ENCODE results near the gene ABHD16B. TPM values are rescaled to one million over a fixed set of nuclear protein-coding genes. Genes with fewer than 3 reads are reported as not detected.
A peak's percentile ranks its signal among the peaks of the same experiment; 100 is the strongest.
"Not testable (repeated sequence)": the region's sequence is repeated elsewhere in the genome, so short reads cannot be mapped to it uniquely, and the experiment has no call there.

ABHD16B gene
- total and polyA plus RNA-seq, 2 donors (not counting 1 experiment from before 2014, with no cell fraction given), result not detected

DNA sequence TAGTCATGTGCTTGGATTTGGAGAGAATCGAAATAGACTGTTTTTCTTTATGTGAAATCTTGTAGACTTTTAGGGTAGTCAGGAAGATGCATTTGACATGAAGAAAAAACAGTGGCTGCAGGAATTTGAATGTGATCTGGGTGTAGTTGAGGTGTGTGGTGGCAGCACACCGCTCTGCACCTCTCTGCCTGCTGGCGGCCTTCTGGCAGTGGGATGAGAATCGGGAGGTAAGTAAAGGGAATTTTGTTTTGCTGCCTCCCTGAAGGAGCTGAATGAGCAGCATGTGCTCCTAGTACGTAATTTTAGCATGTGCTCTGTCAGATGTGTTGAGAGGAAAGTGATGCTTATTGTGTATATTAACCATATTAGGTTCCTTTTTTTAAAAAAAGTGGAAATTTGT is 7.0 kb downstream of the ABHD16B start:
- Histone ChIP-seq H3K27me3 (replicated peaks in 1 of 4; ENCODE audit: control extremely low read depth in 1 of 4, control insufficient read depth in 3 of 4, insufficient read depth in 4 of 4, low read length in 3 of 4) (no peaks in the 10 kb centered on the region), H3K36me3 (replicated peaks in 1 of 2; ENCODE audit: control extremely low read depth in 1 of 2, control insufficient read depth in 1 of 2, extremely low read depth in 1 of 2, insufficient read depth in 2 of 2, low read length in 1 of 2) (peaks cover 1 to 32% of the 10 kb centered on the region in 2 experiments), H2AFZ (ENCODE audit: insufficient read depth, low read depth, low read length, poor library complexity, severe bottlenecking) (no peak overlapping the region), H3K9me3 (ENCODE audit: control extremely low read depth in 1 of 3, control insufficient read depth in 2 of 3, insufficient read depth in 1 of 3, low read length in 2 of 3) (no peaks in the 10 kb centered on the region), H3K79me2 (ENCODE audit: control insufficient read depth, insufficient read depth, low read length) (peaks cover 62% of the 10 kb centered on the region), H3K4me3 (ENCODE audit: control extremely low read depth in 1 of 5, extremely low read depth in 1 of 5, insufficient read depth in 1 of 5, low read depth in 2 of 5, low read length in 4 of 5) (no peak overlapping the region), H3K4me2 (replicated peaks; ENCODE audit: low read depth, low read length, poor library complexity, severe bottlenecking) (no peak overlapping the region), H4K20me1 (ENCODE audit: control insufficient read depth, insufficient read depth, low read length, poor library complexity, severe bottlenecking) (peaks cover 23% of the 10 kb centered on the region), H3K9ac (ENCODE audit: low read length) (no peak overlapping the region), H3K4me1 (ENCODE audit: control insufficient read depth in 2 of 2, insufficient read depth in 2 of 2, low read length in 2 of 2) (peaks cover 15 to 16% of the 10 kb centered on the region in 2 donors), H3K27ac (ENCODE audit: low read length in 2 of 2) (no peak overlapping the region)
- Mint-ChIP-seq H3K9me3 (ENCODE audit: insufficient read depth) (no peaks in the 10 kb centered on the region), H3K4me3 (peak overlapping the region; percentile 34), H3K4me1 (peaks cover 20% of the 10 kb centered on the region), H3K27me3 (no peaks in the 10 kb centered on the region), H3K27ac (no peak overlapping the region)
- no peak for ATAC-seq (ENCODE audit: low read depth)
- ChIA-PET CTCF (no interaction called here), POLR2A (no interaction called here)
- DNase-seq, result no peak
- intact Hi-C loops (cut with micrococcal nuclease), result no loop called here
- WGBS (ENCODE audit: insufficient coverage), result 100% methylated on average over 4 of the region's 5 CpGs
- no peak for TF ChIP-seq EZH2 (IDR thresholded peaks at IDR 0.05; ENCODE audit: borderline replicate concordance, insufficient read depth, low read depth, low read length, poor library complexity, severe bottlenecking)
- TF ChIP-seq, protein P1, sequence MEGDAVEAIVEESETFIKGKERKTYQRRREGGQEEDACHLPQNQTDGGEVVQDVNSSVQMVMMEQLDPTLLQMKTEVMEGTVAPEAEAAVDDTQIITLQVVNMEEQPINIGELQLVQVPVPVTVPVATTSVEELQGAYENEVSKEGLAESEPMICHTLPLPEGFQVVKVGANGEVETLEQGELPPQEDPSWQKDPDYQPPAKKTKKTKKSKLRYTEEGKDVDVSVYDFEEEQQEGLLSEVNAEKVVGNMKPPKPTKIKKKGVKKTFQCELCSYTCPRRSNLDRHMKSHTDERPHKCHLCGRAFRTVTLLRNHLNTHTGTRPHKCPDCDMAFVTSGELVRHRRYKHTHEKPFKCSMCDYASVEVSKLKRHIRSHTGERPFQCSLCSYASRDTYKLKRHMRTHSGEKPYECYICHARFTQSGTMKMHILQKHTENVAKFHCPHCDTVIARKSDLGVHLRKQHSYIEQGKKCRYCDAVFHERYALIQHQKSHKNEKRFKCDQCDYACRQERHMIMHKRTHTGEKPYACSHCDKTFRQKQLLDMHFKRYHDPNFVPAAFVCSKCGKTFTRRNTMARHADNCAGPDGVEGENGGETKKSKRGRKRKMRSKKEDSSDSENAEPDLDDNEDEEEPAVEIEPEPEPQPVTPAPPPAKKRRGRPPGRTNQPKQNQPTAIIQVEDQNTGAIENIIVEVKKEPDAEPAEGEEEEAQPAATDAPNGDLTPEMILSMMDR (IDR thresholded peaks at IDR 0.05), result no peak

DNA sequence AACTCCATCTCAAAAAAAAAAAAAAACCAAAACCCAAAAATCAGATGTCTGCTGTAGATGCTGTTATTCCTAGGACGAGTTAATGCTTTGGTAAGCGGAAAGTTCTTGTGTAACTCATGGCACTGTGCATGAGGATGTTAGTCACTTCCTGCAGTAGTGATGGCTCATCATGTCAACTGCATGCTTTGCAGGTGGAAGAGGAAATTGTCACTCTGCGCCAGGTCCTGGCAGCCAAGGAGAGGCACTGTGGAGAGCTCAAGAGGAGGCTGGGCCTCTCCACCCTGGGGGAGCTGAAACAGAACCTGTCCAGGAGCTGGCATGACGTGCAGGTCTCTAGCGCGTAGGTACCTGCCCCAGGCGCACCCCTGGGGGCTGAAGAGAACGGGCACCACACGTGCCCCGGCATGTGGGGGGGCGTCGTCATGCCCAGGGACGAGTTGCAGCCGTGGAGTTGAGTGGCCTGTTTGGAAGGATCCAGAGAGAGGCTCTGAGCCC is 12.2 kb downstream of the ABHD16B start:
- Histone ChIP-seq H3K79me2 (ENCODE audit: control insufficient read depth, insufficient read depth, low read length) (peaks cover 64% of the 10 kb centered on the region), H2AFZ (ENCODE audit: insufficient read depth, low read depth, low read length, poor library complexity, severe bottlenecking) (no peak overlapping the region), H3K9ac (ENCODE audit: low read length) (no peak overlapping the region), H3K27ac (ENCODE audit: low read length in 2 of 2) (no peak overlapping the region), H3K4me3 (ENCODE audit: control extremely low read depth in 1 of 5, extremely low read depth in 1 of 5, insufficient read depth in 1 of 5, low read depth in 2 of 5, low read length in 4 of 5) (no peak overlapping the region), H3K4me2 (replicated peaks; ENCODE audit: low read depth, low read length, poor library complexity, severe bottlenecking) (no peak overlapping the region), H4K20me1 (ENCODE audit: control insufficient read depth, insufficient read depth, low read length, poor library complexity, severe bottlenecking) (peaks cover 36% of the 10 kb centered on the region), H3K4me1 (ENCODE audit: control insufficient read depth in 2 of 2, insufficient read depth in 2 of 2, low read length in 2 of 2) (no peaks in the 10 kb centered on the region), H3K36me3 (replicated peaks in 1 of 2; ENCODE audit: control extremely low read depth in 1 of 2, control insufficient read depth in 1 of 2, extremely low read depth in 1 of 2, insufficient read depth in 2 of 2, low read length in 1 of 2) (peaks cover 3 to 70% of the 10 kb centered on the region in 2 experiments), H3K27me3 (replicated peaks in 1 of 4; ENCODE audit: control extremely low read depth in 1 of 4, control insufficient read depth in 3 of 4, insufficient read depth in 4 of 4, low read length in 3 of 4) (no peaks in the 10 kb centered on the region), H3K9me3 (ENCODE audit: control extremely low read depth in 1 of 3, control insufficient read depth in 2 of 3, insufficient read depth in 1 of 3, low read length in 2 of 3) (no peaks in the 10 kb centered on the region)
- intact Hi-C loops (cut with micrococcal nuclease), result no loop called here
- DNase-seq (no peak), ATAC-seq (ENCODE audit: low read depth) (no peak)
- ChIA-PET CTCF (no interaction called here), POLR2A (no interaction called here)
- WGBS (ENCODE audit: insufficient coverage), result 94% methylated on average over 14 of the region's 14 CpGs
- no peaks in the 10 kb centered on the region for H3K9me3 Mint-ChIP-seq (ENCODE audit: insufficient read depth)
- H3K4me3 Mint-ChIP-seq, result no peak overlapping the region
- no peak overlapping the region for H3K27ac Mint-ChIP-seq
- no peaks in the 10 kb centered on the region for H3K4me1 Mint-ChIP-seq
- H3K27me3 Mint-ChIP-seq, result no peaks in the 10 kb centered on the region
- no peak for TF ChIP-seq EZH2 (IDR thresholded peaks at IDR 0.05; ENCODE audit: borderline replicate concordance, insufficient read depth, low read depth, low read length, poor library complexity, severe bottlenecking)
- TF ChIP-seq, protein P1 (IDR thresholded peaks at IDR 0.05), result no peak

DNA sequence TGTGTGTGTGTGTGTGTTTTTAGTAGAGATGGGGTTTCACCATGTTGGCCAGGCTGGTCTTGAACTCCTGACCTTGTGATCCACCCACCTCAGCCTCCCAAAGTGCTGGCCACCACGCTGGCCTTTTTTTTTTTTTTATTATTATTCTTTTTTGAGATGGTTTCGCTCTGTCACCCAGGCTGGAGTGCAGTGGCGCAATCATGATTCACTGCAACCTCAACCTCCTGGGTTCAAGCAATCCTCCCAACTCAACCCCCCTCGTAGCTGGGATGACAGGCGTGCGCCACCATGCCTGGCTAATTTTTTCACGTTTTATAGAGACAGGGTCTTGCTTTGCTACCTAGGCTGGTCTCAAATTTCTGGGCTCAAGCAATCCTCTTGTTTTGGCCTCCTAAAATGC is 12.9 kb downstream of the ABHD16B start:
- POLR2A ChIA-PET; H3K9me3 Mint-ChIP-seq (ENCODE audit: insufficient read depth); CTCF ChIA-PET; H3K4me1 ChIP-seq (ENCODE audit: control insufficient read depth in 2 of 2, insufficient read depth in 2 of 2, low read length in 2 of 2); H3K4me3 Mint-ChIP-seq; H2AFZ ChIP-seq (ENCODE audit: insufficient read depth, low read depth, low read length, poor library complexity, severe bottlenecking); intact Hi-C loops (cut with micrococcal nuclease); H3K4me1 Mint-ChIP-seq; H3K9me3 ChIP-seq (ENCODE audit: control extremely low read depth in 1 of 3, control insufficient read depth in 2 of 3, insufficient read depth in 1 of 3, low read length in 2 of 3); H3K27me3 Mint-ChIP-seq; H3K9ac ChIP-seq (ENCODE audit: low read length); H3K4me2 ChIP-seq (replicated peaks; ENCODE audit: low read depth, low read length, poor library complexity, severe bottlenecking); H3K27ac ChIP-seq (ENCODE audit: low read length in 2 of 2); H3K27me3 ChIP-seq (replicated peaks in 1 of 4; ENCODE audit: control extremely low read depth in 1 of 4, control insufficient read depth in 3 of 4, insufficient read depth in 4 of 4, low read length in 3 of 4); DNase-seq; ATAC-seq (ENCODE audit: low read depth); H3K27ac Mint-ChIP-seq; H3K4me3 ChIP-seq (ENCODE audit: control extremely low read depth in 1 of 5, extremely low read depth in 1 of 5, insufficient read depth in 1 of 5, low read depth in 2 of 5, low read length in 4 of 5): not testable (repeated sequence)
- Histone ChIP-seq H4K20me1 (ENCODE audit: control insufficient read depth, insufficient read depth, low read length, poor library complexity, severe bottlenecking) (peaks cover 37% of the 10 kb centered on the region), H3K79me2 (ENCODE audit: control insufficient read depth, insufficient read depth, low read length) (peaks cover 58% of the 10 kb centered on the region), H3K36me3 (replicated peaks in 1 of 2; ENCODE audit: control extremely low read depth in 1 of 2, control insufficient read depth in 1 of 2, extremely low read depth in 1 of 2, insufficient read depth in 2 of 2, low read length in 1 of 2) (peaks cover 3 to 67% of the 10 kb centered on the region in 2 experiments)
- 96% methylated on average over 5 of the region's 7 CpGs for WGBS (ENCODE audit: insufficient coverage)
